Stimulated activated CD4-positive, alpha-beta T cell treated with anti-CD3 and anti-CD28 coated beads, Interleukin-15, amount 100 ng/mL, for 48 hours (primary cell): ENCODE measurements around the gene MRNIP.

Source experiments
- DNase-seq, 2 donors: peaks; one replicate each; pipeline ENCODE4 v3.0.0-alpha.2; 2020; ENCODE audit warnings: low read depth in 2 of 2

MRNIP gene

GRCh38 chr5:179858586-179859427, at the start of gene MRNIP:
MRNIP (minus strand) TSS chr5:179858817; CDS start chr5:179858796, 21 bp downstream.
- DNase-seq, result peak; percentile 83 to 88

- DNase-seq, result peak; percentile 21 to 44
Observed at GRCh38 chr5:179907556-179908324, 49.1 kb upstream of the MRNIP start, which contains the start of gene TBC1D9B. TBC1D9B (minus strand) TSS chr5:179907897; CDS start chr5:179907821, 76 bp downstream.

- DNase-seq, result no peak
Observed at GRCh38 chr5:179906795-179907555, 48.4 kb upstream of the MRNIP start.

GRCh38 chr5:179906294-179906794, 47.7 kb upstream of the MRNIP start:
- no peak for DNase-seq

- DNase-seq, result no peak
Observed at GRCh38 chr5:179905161-179905560, 46.5 kb upstream of the MRNIP start.

- DNase-seq, result no peak
Observed at GRCh38 chr5:179904463-179905160, 46.0 kb upstream of the MRNIP start.

GRCh38 chr5:179902763-179903158, 44.1 kb upstream of the MRNIP start:
- no peak for DNase-seq

GRCh38 chr5:179901915-179902762, 43.5 kb upstream of the MRNIP start:
- DNase-seq, result no peak

GRCh38 chr5:179901462-179901861, 42.8 kb upstream of the MRNIP start:
- no peak for DNase-seq

- no peak for DNase-seq
Observed at GRCh38 chr5:179900711-179901110, 42.1 kb upstream of the MRNIP start.

- no peak for DNase-seq
Observed at GRCh38 chr5:179900206-179900605, 41.6 kb upstream of the MRNIP start.

- no peak for DNase-seq
Observed at GRCh38 chr5:179895861-179896260, 37.2 kb upstream of the MRNIP start.

- no peak for DNase-seq
Observed at GRCh38 chr5:179893958-179894895, 35.6 kb upstream of the MRNIP start.

GRCh38 chr5:179893076-179893957, 34.7 kb upstream of the MRNIP start:
- no peak for DNase-seq

GRCh38 chr5:179892255-179892654, 33.6 kb upstream of the MRNIP start:
- DNase-seq, result no peak

- DNase-seq, result no peak
Observed at GRCh38 chr5:179890751-179891682, 32.4 kb upstream of the MRNIP start.

- no peak for DNase-seq
Observed at GRCh38 chr5:179889885-179890284, 31.3 kb upstream of the MRNIP start.
